Panc1 (cell line): ENCODE data around the gene IGFBP3. TPM values are rescaled to one million over a fixed set of nuclear protein-coding genes. Genes with fewer than 3 reads are reported as not detected.

ENCODE experiments used
- ATAC-seq: fragments of 200-7000 bp; cut with Tn5 transposase; 2 replicates; pipeline ENCODE4 v1.9.1; 2020; ENCODE audit warnings: mild to moderate bottlenecking, moderate library complexity
- BruUV-seq: library from RNA; stranded (reverse); fragments of 400-500 nt; replicated peaks from 2 replicates; lab custom pipeline; 2021; lab: Mats Ljungman, UMichigan
- CTCF ChIA-PET: fragments of 300-600 bp; sonication (Branson Sonifier 250); formaldehyde crosslinking; loops from one replicate; lab custom pipeline; 2022; ENCODE audit warnings: antibody characterized with exemption; lab: Charles Lee
- POLR2A ChIA-PET: fragments of 300-600 bp; sonication (Branson Sonifier 250); formaldehyde crosslinking; loops from one replicate; lab custom pipeline; 2022; ENCODE audit warnings: antibody characterized with exemption; lab: Charles Lee
- DNase-seq: peaks from one replicate; pipeline ENCODE4 v3.0.0-alpha.2; 2010; ENCODE audit warnings: low read depth, low spot score
- H3K27ac ChIP-seq: 2 replicates; pipeline ENCODE4 v1.5.1; 2011; ENCODE audit warnings: mild to moderate bottlenecking, low read length, inconsistent platforms
- H3K27me3 ChIP-seq: fragments of 200-500 bp; sonication (Bioruptor generic); 2 replicates; pipeline ENCODE4 v1.6.0; 2014; ENCODE audit warnings: low read length, inconsistent platforms; ENCODE audit not compliant: control insufficient read depth, insufficient read depth
- H3K36me3 ChIP-seq: fragments of 200-500 bp; sonication (Bioruptor generic); 2 replicates; pipeline ENCODE4 v1.5.1; 2014; ENCODE audit warnings: inconsistent platforms, mild to moderate bottlenecking, low read length, moderate library complexity; ENCODE audit not compliant: control insufficient read depth, insufficient read depth
- H3K4me1 ChIP-seq: 2 replicates; pipeline ENCODE4 v1.5.1; 2011; ENCODE audit warnings: inconsistent platforms, mild to moderate bottlenecking, low read length, moderate library complexity; ENCODE audit not compliant: control insufficient read depth, insufficient read depth
- H3K4me3 ChIP-seq, 2 experiments: 2 replicates each; pipeline ENCODE4 v1.5.1; 2011 to 2012; ENCODE audit warnings: low read depth in 2 of 2, low read length in 2 of 2, mild to moderate bottlenecking in 2 of 2, inconsistent platforms in 1 of 2, moderate library complexity in 1 of 2
- H3K9me3 ChIP-seq: fragments of 200-500 bp; sonication (Bioruptor generic); 2 replicates; pipeline ENCODE4 v1.5.1; 2014; ENCODE audit warnings: low read depth, mild to moderate bottlenecking, inconsistent platforms, low read length, moderate library complexity; ENCODE audit not compliant: control insufficient read depth, insufficient read depth
- CTCF ChIP-seq: fragments of 450-650 bp; IDR thresholded peaks from 2 replicates; pipeline ENCODE4 v1.5.1; 2017; ENCODE audit warnings: mild to moderate bottlenecking
- POLR2AphosphoS5 ChIP-seq: IDR thresholded peaks from 2 replicates; pipeline ENCODE4 v1.6.1; 2012; ENCODE audit warnings: mild to moderate bottlenecking, low read depth, low read length, moderate library complexity
- REST ChIP-seq, 2 experiments: IDR thresholded peaks; 2 replicates each; pipeline ENCODE4 v1.6.1; 2011 to 2012; ENCODE audit warnings: low read depth in 2 of 2, control low read depth in 1 of 2, low read length in 1 of 2, mild to moderate bottlenecking in 1 of 2, moderate library complexity in 1 of 2; ENCODE audit not compliant: insufficient read depth in 1 of 2
- SIN3A ChIP-seq: IDR thresholded peaks from 2 replicates; pipeline ENCODE4 v1.6.1; 2012; ENCODE audit warnings: low read depth, mild to moderate bottlenecking, low read length, moderate library complexity, borderline replicate concordance; ENCODE audit not compliant: insufficient read depth
- TCF7L2 ChIP-seq: IDR thresholded peaks from 2 replicates; pipeline ENCODE4 v1.6.1; 2011; ENCODE audit warnings: mild to moderate bottlenecking, low read depth, low read length, inconsistent platforms
- in situ Hi-C: cut with HindIII; loops from 2 replicates; pipeline ENCODE4 v1.10.0; 2016; ENCODE audit warnings: low sequenced_read_pairs, low pct_unique_long_range_greater_than_20kb
- intact Hi-C: fragments of 100-400 bp; cut with micrococcal nuclease; formaldehyde crosslinking; loops from one replicate; pipeline ENCODE4 v1.10.0; 2022; ENCODE audit not compliant: unreplicated experiment
- total RNA-seq: library from RNA; stranded (reverse); gene quantifications from one replicate; pipeline ENCODE4 v1.2.1, GENCODE V29; 2021; ENCODE audit not compliant: unreplicated experiment

The IGFBP3 gene
- total RNA-seq, 1 experiment from 2014 or later, result 6.0 TPM

- Histone ChIP-seq H3K9me3 (no peaks in the 10 kb centered on the region), H3K4me3 (no peak overlapping the region), H3K36me3 (no peaks in the 10 kb centered on the region), H3K27me3 (peaks cover 9% of the 10 kb centered on the region), H3K27ac (no peak overlapping the region), H3K4me1 (no peaks in the 10 kb centered on the region)
- no TSS peak for BruUV-seq
- intact Hi-C loops, result no loop called here
- TF ChIP-seq POLR2AphosphoS5, result no peak
- TF ChIP-seq TCF7L2, result no peak
- ATAC-seq (no peak), DNase-seq (no peak)
- CTCF ChIA-PET, result no interaction called here
- in situ Hi-C loops, result no loop called here
- POLR2A ChIA-PET, result no interaction called here
Observed at GRCh38 chr7:45912972-45913371, 8.1 kb downstream of the IGFBP3 start.

- ChIA-PET CTCF (no interaction called here), POLR2A (no interaction called here)
- intact Hi-C loops, result no loop called here
- Histone ChIP-seq H3K4me1 (no peaks in the 10 kb centered on the region), H3K27ac (no peak overlapping the region), H3K4me3 (no peak overlapping the region), H3K27me3 (peaks cover 6% of the 10 kb centered on the region), H3K36me3 (no peaks in the 10 kb centered on the region), H3K9me3 (no peaks in the 10 kb centered on the region)
- ATAC-seq (no peak), DNase-seq (no peak)
- no peak for TF ChIP-seq POLR2AphosphoS5
- no peak for TF ChIP-seq REST (IDR thresholded peaks at IDR 0.05; ENCODE audit: insufficient read depth in 1 of 2, low read depth in 2 of 2, low read length in 1 of 2)
- TF ChIP-seq CTCF, result no peak
- TF ChIP-seq SIN3A, result no peak
- TF ChIP-seq TCF7L2, result no peak
- no TSS peak for BruUV-seq
- in situ Hi-C loops, result no loop called here
Observed at GRCh38 chr7:45911311-45911710, 9.8 kb downstream of the IGFBP3 start.

DNA sequence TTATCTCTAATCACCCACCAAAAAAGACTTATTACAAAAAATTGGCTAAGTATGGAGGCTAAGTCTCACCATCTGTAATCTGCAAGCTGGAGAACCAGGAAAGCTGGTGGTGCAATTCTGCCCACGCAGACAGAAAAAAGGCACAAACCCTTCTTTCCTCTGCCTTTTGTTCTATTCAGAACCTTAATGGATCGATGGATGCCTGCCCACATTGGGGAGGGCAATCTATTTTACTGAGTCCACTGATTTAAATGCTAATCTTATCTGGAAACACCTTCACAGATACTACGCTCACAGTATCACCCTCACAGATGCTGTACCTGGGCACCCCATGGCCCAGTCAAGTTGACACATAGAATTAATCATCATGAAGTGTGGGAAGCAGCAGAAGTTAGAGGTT, 10.2 kb downstream of the IGFBP3 start:
- intact Hi-C loops (no loop called here), in situ Hi-C loops (no loop called here)
- Histone ChIP-seq H3K4me3 (no peak overlapping the region), H3K36me3 (no peaks in the 10 kb centered on the region), H3K27me3 (peaks cover 5% of the 10 kb centered on the region), H3K27ac (no peak overlapping the region), H3K4me1 (no peaks in the 10 kb centered on the region), H3K9me3 (no peaks in the 10 kb centered on the region)
- TF ChIP-seq REST (IDR thresholded peaks at IDR 0.05; ENCODE audit: insufficient read depth in 1 of 2, low read depth in 2 of 2, low read length in 1 of 2) (no peak), SIN3A (no peak), TCF7L2 (no peak), POLR2AphosphoS5 (no peak), CTCF (no peak)
- BruUV-seq, result no TSS peak
- ATAC-seq (no peak), DNase-seq (no peak)
- ChIA-PET CTCF (no interaction called here), POLR2A (no interaction called here)
